8988T (cell line): ENCODE measurements around the gene TEDDM1.
"Not testable (repeated sequence)": the region's sequence is repeated elsewhere in the genome, so short reads cannot be mapped to it uniquely, and the experiment has no call there.

Experiments
- DNase-seq: peaks from one replicate; pipeline ENCODE4 v3.0.0; 2011

The TEDDM1 gene

GRCh38 chr1:182400567-182400966 is at the start of gene TEDDM1:
TSS of gene TEDDM1 (minus strand) at chr1:182400667. CDS start at chr1:182400485, 182 bp downstream.
- DNase-seq: no peak

- no peak for DNase-seq
These were observed 49.6 kb upstream of the TEDDM1 start, which contains the start of gene RGSL1 for GRCh38 chr1:182450087-182450486. TSS of gene RGSL1 (plus strand) at chr1:182450146. CDS start at chr1:182450166, 20 bp downstream.

DNA sequence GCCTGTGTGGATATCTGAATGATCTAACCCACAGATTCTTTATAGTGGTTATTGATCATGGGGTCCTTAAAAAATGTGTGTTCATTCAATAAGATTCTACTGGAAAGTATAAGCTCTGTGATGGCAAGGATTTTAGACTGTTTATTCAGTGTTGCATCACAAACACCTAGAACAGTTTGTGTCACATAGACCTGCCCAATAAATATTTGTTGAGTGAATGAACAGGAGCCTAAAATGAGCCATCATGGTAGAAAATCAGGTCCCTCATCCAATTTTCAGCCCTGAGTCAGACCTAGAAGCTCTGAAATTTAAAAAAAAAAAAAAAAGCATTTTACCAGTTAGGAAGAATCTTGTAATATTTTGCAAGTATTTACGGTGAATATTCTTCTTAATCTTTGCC is 47.2 kb upstream of the TEDDM1 start:
- DNase-seq: no peak

- DNase-seq: not testable (repeated sequence)
These were observed 46.7 kb upstream of the TEDDM1 start for GRCh38 chr1:182447124-182447523.

DNA sequence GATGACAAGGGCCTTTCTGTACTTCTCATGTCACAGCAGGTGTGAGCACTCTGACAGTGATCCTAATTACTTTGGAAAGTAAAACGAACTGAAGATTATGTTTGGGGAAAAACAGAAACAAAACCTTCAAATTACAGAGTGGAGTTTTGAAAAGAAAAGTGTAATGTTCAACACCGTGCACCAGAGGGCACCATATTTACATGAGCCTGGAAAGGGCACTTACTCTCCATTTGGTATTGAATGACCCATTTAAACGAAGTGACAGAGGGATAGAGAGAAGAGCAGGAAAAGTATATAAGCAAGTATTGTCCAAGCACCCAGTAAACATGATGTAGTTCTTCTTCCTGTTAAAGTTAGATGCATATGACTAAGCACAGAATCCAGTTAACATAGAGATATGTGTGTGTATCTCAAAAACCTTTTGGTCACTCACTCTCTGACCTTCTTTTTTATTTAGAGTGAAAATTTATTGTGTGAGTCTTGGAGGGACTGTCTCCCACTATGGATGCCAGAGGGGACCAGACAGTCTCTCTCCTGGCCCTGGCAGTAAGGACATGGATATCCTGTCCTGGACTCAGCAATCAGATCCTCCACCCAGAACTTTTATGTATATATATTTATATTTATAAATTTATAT is 45.7 kb upstream of the TEDDM1 start:
- DNase-seq: no peak

DNA sequence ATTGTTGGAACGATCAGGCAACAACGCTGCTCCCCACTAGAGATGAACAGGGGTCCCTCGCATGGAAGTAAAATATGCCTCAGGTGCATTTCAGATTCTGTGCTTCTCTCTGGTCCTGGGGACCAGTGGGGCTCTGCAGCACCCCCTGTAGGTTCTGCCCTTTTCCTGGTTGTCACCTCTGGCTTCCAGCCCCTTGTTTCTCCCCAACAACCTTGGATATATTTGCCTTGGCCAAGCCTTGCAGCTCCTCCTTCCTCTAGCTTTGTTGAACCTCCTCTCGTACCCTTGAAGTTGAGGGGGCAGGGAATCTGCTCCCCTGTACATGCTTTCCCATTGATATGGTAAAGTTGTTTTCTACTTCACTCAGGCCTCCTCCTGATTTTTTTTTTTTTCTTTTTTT is 44.0 kb upstream of the TEDDM1 start:
- no peak for DNase-seq

DNA sequence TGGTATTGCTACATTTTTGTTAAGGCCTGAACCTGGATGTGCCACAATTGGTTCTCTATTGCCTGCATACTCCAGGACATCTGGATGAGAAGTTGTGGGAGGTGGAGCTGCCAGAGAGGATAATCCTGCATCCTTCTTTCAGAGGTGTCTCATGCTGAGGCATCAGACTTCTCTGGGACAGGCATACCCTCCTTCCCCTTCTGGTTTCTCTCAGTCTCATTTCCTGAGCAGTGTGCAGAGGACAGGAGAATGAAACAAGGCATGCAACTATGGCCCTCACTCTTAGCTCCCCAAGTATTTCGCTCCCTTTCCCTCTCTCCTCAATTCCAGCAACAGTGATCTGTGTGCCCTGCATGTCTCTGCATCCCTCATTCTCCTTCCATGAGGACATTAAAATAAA is 41.9 kb upstream of the TEDDM1 start:
- no peak for DNase-seq

- DNase-seq: no peak
These were observed 41.3 kb upstream of the TEDDM1 start for GRCh38 chr1:182441719-182442118.

- no peak for DNase-seq
These were observed 37.9 kb upstream of the TEDDM1 start for GRCh38 chr1:182438326-182438725.

DNA sequence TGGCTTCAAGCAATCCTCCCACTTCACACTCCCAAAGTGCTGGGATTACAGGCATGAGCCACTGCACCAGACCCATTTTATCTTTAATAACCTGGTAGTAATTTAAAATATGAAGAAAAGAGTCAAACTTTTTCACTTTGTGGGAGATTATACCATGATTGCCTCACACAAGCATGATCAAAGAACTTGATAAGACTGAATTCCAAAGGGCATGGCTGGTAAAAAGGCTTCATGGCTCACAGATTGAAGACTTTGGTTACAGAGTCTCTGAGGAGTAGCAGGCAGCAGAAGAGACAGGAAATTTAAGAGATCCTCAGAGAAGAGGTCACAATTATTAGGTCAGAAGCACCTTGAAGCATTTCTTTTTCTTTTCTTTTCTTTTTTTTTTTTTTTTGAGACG is 33.1 kb upstream of the TEDDM1 start:
- DNase-seq: no peak

DNA sequence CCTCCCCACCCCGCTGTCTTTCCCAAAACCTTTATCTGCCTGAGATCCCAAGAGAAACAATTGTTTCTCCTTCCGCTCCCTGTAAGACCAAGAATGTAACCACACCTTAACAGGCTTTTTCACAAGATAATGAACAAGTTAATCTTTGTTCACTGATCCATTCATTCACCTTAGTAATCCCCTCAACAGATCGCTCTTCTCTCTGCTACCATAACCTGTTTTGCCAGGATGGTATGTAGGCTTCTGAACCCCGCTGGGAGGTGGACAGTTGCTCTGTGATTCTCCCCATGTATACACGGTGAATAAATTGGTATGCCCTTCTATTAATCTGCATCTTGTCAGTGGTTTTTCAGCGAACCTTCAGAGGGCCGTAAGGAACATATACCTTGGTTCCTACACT is 30.8 kb upstream of the TEDDM1 start:
- DNase-seq: no peak

GRCh38 chr1:182430263-182431068 is 30.0 kb upstream of the TEDDM1 start:
- no peak for DNase-seq

DNA sequence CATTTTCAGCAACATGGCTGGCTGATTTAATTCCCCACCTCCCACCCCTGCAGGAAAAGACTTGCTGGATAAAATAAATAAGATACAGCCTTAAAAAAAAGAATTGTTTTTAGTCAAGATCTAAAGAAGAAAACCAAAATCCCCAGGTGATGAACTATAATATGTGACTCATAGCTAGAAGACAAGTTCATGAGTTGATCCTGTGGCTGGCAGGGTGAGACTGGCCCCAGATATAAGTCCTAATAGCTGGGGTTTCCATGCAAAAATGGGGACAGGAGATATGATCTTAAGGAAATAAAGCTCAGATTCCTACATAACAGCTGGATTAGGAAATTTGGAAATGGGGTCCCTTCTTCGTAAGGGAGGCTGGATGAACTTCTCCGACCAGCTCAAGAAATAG is 27.6 kb upstream of the TEDDM1 start:
- no peak for DNase-seq

DNA sequence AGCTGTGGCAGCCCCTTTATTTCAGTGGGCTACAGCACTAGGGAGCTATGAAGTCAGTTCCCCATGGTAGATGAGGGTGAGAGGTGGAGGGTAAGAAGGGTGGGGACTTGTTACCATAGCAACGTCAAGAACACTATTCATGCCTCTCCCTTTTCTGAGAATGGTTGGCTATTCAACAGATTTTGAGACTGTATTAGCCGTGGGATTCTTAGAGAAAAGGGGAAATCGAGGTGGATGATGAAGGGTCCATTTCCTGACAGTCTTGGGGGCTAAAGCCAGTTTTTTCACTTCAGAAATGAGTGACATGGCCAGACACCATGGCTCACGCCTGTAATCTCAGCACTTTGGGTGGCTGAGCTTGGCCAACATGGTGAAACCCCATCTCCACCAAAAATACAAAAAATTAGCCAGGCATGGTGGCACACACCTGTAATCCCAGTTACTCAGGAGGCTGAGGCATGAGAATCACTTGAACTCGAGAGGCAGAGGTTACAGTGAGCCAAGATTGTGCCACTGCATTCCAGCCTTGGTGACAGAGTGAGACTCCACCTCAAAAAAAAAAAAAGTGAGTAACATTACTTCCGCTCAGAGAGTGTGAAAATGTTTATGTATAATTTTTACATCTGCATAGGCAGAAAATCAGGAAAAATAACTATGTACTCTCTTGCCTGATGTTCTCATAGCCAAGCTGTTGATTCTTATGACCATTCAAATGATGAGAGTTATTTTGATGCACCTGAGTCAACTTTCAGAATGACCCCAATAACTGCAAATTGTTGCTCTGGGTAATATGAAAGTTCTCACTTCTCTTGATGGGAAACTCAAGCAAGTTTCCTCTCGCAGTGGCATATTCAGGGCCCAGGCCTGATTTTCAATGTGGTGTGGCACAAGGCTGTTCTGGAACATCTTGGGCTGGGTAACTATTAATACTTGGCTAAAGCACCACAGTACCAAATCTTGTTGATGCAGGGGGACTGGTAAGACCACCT is 26.3 kb upstream of the TEDDM1 start:
- DNase-seq: no peak

DNA sequence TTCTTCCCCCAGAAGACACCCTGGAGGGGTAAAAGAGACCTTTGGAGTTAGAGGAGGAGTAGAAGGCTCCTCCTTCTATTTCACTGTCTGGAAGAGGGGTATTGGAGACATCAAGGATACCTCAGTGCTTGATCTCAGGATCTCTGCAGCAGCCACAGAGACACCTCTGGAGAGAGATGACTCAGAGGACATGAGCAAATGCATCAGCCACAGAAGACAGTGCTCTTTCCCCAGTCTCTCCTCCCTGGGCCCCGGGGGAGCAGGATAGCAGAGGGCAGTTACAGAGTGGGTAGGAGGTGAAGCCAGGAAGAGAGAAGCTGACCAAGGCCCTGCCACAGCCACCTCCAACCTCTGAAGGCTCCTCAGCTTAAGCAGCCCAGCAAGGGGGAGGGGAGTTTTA is 15.3 kb upstream of the TEDDM1 start:
- no peak for DNase-seq

DNA sequence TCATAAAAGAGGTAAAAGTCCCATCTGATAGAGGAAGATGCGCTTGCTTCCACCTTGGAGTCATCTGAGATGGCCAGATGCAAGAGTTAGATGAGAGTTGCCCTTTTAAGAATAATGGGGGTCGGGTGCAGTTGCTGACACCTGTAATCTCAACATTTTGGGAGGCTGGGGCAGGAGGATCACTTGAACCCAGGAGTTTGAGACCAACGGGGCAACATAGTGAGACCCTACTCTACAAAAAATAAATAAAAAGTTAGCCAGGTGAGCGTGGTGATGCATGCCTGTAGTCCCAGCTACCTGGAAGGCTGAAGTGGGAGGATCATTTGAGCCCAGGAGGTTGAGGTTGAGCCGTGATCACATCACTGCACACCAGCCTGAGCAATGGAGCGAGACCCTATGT is 13.5 kb upstream of the TEDDM1 start:
- DNase-seq: no peak

DNA sequence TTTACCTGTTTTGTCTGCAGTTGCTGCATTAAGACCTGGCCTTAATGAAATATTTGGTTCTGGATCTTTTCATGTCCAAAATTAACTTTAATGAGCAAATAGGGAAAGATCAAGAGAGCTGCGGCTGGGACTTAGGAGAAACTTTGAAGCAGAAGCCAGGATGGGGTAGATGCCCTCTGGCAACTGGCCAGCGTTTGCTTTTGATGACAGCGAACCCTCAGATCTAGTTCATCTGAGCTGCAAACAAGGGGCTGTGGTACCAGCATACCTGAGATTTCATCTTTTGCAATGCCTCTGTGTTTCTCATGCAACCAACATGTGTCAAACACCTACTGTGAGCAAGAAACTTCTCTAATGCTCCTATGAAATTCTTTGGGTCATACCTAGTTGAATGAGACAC is 13.0 kb upstream of the TEDDM1 start:
- no peak for DNase-seq

DNA sequence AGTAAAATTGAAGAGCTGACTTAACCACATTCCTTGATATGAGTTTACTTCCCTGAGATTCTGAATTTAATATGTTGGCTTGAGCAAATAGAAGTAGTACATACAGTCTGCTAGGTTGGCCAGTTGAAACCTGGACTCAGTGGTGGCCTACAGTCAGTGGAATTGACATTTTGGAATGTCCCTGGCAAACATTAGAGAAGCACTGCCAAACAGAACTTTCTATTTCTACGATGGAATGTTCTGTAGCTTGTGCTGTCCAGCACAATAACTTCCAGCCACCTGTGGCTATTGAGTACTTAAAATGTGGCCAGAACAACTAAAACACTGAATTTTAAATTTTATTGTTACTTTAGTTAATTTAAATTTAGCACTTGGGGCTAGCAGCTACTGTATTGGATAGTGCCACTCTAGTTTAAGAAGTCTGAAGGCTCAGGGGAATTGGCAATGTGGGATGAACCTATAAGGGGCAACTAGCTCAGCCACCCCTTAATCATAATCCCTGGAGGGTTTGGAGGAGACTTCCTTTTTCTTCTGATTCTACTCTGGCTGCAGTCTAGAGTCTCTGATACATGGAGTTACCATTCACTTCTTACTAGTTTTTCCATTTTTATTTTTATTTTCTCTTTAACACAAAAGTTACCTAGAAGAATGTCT is 10.3 kb upstream of the TEDDM1 start:
- no peak for DNase-seq

GRCh38 chr1:182410138-182410537 is 9.7 kb upstream of the TEDDM1 start:
- no peak for DNase-seq

DNA sequence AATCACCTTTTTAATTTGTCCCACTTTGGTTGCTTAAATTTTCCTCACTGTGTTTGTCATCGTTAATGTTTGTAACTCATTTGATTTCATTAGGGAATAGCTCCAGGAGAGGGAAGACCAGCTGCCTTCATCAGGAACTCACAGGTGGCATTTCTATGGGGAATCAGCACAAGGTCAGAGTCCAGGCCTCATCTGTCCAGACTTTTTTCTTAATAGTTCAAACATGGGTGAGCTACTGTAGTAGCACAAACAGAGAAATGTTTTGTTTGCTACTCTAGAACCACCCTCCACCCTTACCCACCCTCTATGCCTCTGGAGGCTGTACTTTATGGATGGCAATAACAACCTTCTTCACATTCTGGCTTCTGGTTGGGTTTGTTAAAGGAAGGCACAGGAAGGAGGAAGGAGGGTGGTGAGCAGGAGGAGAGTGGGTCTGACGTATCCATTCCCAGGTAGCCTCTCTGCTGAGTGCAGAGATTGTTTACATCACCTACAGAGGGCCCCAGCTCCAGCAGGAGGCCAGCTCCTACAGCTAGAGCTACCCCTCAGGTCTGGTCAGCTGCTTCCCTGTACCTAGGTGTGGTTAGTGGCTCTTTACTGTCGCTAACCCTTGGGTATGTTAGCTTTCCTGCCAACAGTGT is 8.1 kb upstream of the TEDDM1 start:
- no peak for DNase-seq

GRCh38 chr1:182407724-182408123 is 7.3 kb upstream of the TEDDM1 start:
- no peak for DNase-seq

DNA sequence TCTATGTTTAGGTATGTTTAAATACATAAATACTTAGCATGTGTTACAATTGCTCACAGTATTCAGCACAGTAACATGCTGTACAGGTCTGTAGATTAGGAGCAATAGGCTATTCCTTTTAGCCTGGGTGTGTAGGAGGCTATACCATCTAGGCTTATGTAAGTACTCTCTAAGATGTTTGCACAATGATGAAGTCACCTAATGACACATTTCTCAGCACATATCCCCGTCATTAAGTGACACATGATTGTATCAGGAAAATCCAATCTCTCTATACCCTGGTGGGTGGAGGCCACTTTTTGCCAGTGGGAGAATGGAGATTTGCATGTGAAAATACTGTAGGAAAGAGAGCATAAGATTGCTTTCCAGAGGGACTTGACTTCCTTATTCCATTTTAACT is 5.5 kb upstream of the TEDDM1 start:
- DNase-seq: no peak
